ENCODE measurements around the gene ANTXR2.
"Not testable (repeated sequence)": the region's sequence is repeated elsewhere in the genome, so short reads cannot be mapped to it uniquely, and the experiment has no call there.

Gene ANTXR2

DNA sequence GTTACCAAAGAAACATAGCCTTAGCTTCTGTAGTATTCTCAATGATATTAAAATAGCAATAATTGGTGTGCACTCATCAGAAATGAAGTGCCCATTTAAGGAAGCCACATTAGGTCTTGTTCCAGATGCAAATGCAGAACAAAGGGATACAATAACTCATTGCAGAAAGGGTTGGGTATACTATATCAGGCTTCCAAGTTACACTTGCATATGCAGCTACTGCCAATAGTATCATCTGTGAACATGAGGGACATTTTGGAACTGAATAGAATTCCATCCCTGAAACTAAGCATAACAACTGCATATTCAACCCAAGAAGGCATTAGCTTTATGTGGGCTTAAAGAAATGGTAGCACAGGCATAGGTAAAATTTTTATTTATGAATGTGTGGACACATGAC is 167.8 kb downstream of the ANTXR2 start:
- DNase-seq, result no peak

DNA sequence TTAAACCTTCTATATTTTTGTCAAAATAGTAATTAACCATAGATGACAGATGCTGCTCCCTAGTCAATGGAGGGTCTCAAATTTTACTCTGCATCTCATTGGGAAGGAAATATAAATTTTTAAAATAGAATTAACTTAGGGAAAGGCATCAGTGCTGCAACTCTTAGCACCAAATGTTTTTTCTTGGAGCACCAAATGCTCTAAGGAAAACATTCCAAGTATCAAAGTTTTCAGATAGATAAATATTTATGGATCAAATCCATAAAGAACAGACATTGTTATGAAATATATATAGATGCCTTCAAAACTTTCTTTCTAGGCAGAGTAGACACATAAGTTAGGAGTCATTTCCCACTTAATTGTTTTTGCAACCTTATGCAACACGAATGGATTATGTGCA is 168.7 kb downstream of the ANTXR2 start:
- no peak for DNase-seq

DNA sequence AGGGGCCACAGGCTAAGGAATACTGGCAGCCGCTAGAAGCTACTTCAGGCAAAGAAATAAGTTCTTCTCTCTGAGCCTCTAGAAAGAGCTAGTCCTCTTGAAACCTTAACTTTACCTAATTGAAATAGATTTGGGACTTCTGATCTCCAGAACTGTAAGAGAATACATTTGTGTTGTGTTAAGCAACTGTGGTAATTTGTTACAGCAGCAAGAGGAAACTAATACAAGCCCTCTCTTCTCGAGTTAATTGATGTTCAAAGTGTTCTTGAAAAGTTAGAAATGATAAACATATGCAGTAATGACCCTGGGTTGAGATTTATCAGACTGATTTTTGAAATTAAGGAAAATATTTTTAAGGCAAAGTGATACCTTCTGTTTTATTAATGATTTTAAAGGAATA is 172.8 kb downstream of the ANTXR2 start:
- DNase-seq, result no peak

DNA sequence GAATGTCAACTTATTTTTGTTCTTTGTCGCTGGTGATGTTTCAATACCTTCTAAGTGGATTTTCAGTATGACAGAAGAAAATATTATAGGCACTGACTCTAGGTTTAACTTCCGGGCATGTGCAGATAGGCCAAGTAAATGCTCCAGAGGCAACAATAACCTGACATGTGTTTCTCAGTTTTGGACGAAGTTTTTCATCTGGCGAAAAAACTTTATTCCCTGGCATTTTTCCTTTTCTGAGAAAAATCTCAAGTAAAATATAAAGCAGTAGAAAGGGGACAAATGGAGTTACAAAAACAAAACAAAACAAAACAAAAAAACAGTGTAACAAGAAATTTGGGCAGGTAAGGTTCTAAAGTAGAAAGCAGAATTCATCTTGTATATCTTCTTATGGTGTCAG is 173.5 kb downstream of the ANTXR2 start:
- no peak for DNase-seq

DNA sequence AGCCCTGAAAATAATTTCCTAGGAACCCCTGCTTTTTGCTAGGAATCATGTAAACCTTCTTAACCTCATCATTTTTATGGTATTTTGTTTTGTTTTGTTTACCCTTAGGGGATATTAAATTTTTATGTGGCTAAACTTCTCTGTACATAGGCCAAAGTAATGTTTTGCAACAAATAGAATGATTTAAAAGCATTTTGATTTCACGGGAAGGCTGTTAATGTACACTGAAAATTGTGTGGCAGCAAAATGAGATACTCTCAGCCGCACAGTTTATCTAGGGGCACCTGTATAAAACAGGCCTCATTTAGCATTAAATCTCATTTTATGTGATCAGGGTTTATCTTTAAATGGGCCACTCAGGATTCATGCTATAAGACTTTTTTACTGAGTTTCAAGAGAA is 175.0 kb downstream of the ANTXR2 start:
- DNase-seq, result no peak

DNA sequence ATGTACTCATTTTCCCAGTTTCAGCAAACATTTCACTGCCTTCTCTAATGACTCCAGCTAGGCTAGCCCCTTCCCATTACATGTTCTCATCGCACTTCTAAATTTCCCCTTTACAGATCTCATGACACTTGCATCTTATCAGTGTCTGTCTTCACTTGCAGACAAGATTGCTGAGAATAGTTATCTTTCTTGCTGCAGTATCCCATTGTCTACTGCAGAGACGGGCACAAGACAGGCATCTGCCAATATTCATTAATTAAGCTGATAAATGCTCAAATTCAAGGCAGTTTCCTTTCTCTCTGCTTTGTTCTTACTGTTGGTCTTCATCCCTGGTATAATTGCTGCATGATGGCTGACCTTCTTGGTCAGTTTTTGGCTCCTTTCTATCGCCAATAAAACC is 175.9 kb downstream of the ANTXR2 start:
- no peak for DNase-seq

DNA sequence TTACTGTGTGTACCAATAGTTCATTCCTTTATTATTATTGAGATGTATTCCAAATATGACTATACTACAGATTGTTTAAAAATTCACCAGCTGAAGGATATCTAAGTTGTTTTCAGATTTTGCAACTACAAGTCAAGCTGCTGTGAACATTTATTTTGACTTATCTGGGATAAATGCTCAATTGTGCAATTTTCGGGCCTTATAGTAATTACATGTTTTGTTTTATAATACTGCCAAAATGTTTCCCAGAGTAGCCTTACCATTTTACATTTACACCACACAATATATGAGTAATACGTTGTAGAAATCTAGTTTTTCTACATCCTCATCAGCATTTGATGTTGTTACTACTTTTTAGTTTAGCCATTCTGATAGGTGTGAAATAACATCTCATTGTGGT is 179.6 kb downstream of the ANTXR2 start:
- DNase-seq, result no peak

DNA sequence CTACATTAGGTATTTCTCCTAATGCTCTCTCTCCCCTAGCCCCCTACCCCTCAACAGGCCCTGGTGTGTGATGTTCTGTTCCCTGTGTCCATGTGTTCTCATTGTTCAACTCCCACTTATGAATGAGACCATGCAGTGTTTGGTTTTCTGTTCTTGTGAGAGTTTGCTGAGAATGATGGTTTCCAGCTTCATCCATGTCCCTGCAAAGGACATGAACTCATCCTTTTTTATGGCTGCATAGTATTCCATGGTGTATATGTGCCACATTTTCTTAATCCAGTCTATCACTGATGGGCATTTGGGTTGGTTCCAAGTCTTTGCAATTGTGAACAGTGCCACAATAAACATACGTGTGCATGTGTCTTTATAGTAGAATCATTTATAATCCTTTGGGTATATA is 184.0 kb downstream of the ANTXR2 start:
- not testable (repeated sequence) for DNase-seq

DNA sequence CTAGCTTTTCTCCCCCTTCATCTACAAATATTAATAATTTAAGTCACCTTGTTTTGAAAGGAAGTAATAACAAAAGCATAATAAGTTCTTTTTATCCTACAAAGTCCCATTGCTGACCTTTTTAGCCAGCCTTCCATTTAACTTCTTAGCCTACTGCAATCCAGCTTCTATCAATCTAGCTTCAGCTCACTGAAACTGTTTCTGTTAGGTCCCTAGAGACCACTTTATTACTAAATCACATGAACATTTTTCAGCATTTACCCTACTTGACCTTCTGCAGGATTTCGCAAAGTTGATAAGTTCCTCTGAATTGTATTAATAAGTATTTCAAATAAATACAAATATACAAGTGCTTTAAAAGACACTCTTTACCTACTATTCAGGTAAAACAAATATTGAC is 186.5 kb downstream of the ANTXR2 start:
- DNase-seq, result no peak

DNA sequence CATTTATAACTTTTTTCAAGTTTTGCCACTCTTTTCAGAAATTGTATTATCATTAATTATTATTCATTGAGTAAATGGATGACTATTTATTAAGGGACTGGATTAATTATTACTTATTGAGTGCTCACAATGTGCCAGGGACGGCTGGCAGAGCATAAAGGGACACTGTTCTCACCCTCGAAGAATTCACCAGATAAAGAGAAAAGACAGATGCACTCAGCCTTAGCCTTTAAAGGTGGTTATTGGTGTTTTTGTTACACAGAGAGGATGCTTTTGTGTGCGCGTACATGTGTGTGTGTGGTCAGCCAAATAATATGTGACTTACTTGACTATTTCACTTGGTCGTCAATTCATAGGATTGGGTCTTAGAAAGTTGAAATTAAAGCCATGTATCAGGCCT is 187.0 kb downstream of the ANTXR2 start:
- DNase-seq, result no peak

DNA sequence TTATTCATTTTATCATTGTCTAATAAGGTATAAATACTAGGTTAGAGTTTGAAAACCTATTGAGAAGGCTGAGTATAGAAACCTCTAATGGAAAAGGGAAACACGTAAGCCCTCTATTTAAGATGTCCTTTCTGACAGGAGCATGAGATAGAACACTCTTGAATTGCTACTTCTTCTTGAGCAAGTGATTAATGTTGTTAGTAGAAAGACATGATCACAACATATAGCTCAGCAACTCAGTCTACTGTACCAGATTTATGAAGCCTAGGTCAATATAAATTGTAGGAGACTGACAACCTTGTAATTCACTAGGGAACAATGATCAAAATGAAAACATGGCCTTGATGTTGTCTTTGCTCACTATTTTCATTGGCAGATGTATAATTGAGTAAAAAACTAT is 189.7 kb downstream of the ANTXR2 start:
- no peak for DNase-seq

DNA sequence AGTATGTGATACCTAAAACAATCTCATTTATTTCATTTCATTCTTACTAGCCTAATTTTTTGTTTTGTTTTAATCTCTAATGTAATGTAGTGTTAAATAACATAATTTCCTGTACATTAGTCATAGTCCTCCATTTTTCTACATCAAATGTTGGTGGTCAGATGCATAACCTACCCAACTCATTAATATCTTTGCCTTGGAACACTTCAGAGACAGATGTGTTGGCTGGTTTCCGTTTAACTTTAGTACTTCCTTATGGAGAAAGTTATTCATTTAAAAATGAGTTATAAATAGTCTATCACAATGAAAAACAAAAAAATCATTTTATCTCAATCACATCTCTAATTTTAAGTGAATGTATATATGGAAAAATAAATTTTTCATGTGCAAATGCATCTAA is 190.2 kb downstream of the ANTXR2 start:
- DNase-seq, result no peak

DNA sequence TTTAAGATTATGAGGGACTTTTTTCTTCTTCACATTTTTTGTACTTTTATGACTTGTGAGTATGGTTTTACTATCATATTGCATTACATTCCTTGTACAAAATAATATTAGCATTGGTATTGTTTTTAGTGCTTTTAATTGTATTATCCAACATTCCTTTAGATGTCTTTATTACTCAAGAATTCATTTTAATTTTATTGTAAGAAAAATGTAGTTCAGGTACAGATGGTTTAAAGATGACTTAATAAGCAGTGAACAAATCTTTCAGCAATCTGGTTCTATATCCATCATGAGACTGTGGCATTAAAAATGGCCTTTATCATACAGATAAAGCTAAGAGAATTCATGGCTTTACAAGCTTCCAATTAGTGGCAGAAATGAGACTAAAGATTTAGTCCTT is 191.6 kb downstream of the ANTXR2 start:
- DNase-seq, result no peak

DNA sequence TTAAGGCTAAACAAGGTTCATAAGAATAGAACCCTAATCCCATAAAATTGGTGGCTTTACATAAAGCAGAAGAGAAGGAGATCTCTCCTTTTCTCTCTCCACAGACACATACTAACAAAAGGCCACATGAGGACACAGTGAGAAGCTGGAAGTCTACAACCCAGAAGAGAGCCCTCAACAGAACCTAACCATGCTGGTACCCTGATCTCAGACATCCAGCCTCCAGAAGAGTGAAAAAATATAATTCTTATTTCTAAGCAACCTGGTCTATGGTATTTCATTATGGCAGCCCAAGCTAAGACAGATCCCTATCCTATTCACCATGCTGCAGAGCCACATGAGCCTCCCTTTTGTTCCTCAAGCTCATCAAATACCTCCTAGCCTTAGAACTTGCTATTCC is 195.5 kb downstream of the ANTXR2 start:
- DNase-seq, result no peak

DNA sequence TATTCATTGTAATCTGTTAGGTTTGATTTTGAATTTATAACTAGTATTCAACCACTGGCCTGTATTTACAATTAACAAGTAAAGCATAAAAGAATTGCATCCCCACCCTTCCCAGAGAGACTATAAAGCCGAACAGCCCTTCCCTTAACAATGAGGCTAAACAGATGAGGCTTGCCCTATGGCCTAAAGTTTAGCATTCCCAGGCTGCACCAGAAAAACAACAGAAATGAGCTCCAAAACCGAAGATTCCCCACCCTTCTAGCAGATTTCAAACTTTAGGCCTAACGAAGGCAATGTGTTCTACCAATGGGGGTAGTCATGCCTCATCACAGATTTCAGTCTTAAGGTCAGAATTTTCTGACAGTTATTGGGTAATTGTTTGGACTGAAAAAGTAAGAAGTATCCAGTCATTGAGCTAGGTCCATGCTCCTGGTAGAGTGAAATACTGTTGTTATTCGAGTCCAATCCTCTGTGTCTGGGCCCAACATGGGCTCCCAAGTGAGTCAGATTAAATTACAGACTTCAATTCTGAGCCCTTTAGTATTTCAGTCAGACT is 197.6 kb downstream of the ANTXR2 start:
- no peak for DNase-seq

DNA sequence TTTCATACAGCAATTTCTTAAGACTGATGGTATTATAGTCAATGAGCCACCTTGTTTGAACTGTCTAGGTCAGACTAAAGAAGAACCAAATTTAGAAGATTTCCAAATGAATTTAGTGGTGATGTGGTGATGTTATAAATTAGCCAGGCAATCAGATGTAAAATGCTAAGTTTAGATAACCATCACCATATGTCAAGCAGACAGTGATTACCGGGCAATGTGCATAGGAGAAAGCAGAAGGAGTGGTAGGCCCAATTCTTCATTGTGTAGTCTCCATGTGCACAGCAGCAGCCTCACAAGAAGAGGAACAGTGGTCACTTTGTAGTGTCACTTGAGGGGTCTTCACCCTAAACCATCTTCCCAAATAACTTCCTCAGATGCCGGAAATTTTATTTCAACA is 198.8 kb downstream of the ANTXR2 start:
- DNase-seq, result no peak

DNA sequence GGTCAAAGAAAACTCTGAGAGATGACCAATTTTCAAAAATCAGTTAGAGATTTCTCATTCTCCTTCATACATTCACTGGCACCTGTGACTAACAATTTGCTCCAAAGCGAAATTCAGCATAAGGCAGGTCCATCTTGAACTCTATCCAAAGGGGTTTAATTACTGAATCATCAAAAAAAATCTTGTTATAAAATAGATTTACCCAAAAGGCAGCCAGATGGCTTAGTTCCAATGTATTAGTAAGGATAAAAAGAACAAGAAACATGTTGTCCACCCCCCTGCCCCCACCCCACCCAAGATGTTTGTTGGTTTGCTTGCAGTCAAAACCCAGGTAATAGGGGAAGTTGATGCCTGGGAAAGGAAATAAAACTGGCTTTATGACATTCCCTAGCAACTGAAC is 200.3 kb downstream of the ANTXR2 start:
- no peak for DNase-seq

DNA sequence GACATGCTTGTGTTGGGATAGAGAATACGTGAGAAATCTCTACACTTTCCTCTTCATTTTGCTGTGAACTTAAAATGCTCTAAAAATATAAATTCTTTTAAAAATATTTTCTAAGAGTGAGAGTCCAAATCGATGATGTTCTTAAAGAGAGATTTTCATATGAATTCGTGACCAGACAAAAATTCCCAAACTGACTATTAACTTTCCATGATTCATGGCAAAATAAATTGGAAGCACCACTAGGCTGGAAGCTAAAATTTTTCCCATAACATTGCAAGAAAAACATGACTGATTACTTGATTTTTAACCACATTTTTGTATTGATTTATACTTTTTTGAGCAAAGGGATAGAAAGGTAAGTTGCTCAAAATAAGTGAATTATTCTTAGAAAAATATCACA is 201.1 kb downstream of the ANTXR2 start:
- no peak for DNase-seq

DNA sequence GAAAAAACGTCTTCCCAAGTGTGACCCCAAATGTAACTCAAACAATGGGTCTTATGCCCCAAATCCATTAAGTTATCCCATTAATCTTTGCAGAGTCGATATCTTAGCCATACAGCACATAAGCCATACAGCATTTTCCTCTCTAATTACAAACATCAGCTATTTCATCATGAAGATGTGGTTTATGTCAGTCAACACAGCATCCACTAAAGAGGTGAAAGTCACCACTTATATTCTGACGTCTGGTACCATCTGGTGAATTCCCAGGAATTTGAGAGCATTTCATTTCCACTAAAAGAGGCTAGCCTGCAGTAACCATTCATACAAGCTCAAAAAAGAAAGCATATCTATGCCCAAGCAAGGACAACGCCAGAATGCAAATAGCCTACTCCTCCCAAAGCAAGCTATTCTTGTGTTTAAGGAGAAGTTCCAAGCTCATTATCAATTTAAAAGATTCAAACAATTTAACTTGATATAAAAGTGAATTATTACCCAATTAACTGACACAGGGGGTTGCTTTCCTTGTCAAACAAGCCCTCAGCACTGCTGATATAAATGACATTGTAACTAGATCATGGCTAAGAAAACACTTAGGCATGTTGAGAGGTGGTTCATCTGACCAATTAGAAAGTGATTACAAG is 203.3 kb downstream of the ANTXR2 start:
- no peak for DNase-seq

DNA sequence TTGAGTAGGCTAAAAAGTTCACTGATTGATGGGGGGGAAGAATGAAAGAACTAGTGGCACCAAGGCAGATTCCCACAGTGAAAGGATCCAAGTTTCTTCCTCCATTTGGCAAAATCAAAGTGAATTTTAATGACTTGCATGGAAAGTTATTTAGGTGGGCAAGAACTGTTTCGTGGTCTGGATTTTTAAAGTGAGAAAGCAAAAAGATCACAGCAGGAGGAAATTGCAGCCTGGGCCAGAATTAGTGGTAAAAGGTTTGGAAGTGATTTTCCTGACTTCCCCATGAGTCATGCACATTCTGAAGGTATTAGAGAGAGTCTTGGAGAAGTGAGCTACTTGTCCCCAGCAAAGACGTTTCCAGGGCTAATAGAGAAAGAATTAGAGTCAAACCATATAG is 207.8 kb downstream of the ANTXR2 start:
- DNase-seq, result no peak

DNA sequence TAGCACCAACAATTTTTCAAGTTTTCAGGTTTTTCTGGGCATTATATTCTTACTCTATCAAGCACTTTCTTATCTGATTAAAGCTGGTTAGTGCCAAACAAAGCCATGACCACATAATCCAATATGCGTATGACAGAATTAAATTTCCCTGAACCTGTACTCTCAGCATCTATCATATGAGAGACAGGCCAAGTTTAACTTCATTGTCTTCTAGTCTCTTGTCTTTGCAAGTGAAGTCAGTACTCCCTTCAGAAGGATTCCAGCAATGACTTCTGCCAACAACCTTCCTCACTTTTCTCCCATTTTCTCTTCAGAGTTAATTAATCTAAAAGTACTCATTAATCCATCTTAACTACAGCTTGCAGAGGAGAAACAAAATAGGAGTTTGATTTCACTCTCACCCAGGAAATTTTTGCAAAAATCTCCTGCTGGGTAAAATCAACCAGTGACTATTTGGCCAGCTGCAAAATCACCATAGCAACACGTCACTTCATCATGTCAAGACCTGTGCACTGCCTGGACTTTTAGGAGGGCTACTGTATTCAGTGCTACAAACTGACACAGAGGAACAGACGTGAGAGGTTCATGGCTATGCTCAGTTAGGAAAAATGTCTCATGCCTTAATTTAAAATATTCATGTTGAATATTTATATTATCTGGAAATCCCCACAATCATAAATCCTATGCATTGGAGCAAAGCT is 208.4 kb downstream of the ANTXR2 start:
- no peak for DNase-seq

DNA sequence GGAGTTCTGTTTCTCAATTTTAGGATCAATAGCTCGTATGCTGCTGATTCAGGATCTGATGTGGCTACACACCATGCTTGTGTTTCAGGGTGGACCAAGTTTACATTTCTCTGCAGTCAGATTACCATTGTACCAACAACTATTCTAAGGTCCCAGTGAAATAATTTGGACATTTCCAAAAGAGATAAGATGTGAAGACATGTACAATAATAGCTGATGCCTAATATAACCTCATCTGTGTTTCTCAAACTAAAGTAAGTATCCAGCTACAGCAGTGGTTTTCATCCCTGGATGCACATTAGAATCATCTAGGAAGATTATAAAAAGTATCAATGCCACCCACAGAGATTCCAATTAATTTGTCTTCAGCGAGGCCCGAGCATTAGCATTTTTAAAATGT is 209.7 kb downstream of the ANTXR2 start:
- no peak for DNase-seq

DNA sequence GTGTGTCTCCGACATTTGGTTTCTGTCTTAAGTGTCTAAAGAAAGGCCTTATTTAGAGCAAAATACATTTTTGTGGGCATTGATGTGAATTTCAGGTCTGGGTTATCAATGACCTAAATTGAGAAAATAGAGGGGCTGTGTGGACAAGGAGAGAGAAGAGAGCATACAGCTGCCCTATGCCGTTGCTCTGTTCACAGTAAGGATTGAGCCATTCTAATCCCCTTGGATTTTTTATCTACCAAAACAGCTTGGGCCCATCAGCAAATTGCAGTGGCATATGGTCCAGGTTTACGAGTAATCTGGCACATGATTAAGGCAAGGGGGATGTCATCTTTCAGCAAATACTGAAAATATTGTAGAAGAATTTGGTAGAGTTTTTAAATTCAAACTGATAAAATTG is 210.2 kb downstream of the ANTXR2 start:
- no peak for DNase-seq

DNA sequence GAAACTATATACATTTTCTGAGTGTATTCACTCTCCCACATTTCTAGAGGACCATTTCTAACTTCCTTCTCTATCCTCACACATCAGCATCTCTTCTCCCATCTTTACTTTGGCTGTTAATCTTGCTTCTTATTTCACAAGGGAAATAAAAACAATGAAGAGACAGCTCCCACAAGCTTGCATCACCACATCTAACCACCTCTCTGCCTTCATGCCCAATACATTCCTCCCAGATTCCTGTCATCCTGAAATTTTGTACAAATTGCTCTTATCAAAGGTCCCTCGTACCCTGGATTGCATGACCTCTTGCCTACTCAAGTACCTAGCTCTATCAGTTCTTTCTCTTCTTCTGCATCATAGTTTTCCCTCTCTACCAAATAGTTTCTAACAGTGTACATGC is 215.2 kb downstream of the ANTXR2 start:
- DNase-seq, result no peak

DNA sequence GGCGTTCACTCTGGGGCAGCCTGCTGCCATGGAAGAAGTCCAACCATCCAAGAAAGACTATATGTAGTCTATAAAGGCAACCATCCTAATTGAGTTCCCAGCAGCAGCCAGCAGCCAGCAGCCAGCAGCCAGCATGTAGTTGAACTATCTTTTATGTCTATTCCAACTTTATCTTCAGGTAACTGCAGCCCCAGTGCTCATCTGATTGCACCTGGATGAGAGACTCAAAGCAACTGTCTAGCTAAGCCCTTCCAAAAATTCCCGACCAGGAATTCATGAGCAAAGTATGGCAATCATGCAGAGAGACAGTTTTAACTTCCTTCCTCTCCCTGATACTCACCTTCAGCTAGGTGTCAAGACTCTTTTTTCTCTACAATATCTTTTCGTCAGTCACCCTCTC is 216.8 kb downstream of the ANTXR2 start:
- DNase-seq, result no peak

Data from T-helper 1 cell (primary cell).